HG02885 (cell line): ENCODE measurements around the gene ARTN.

ENCODE experiments used
- ATAC-seq: cut with Tn5 transposase; IDR thresholded peaks from one replicate; pipeline ENCODE4 v1.9.1; 2021; ENCODE audit warnings: mild to moderate bottlenecking; ENCODE audit not compliant: unreplicated experiment, poor library complexity

Gene ARTN

DNA sequence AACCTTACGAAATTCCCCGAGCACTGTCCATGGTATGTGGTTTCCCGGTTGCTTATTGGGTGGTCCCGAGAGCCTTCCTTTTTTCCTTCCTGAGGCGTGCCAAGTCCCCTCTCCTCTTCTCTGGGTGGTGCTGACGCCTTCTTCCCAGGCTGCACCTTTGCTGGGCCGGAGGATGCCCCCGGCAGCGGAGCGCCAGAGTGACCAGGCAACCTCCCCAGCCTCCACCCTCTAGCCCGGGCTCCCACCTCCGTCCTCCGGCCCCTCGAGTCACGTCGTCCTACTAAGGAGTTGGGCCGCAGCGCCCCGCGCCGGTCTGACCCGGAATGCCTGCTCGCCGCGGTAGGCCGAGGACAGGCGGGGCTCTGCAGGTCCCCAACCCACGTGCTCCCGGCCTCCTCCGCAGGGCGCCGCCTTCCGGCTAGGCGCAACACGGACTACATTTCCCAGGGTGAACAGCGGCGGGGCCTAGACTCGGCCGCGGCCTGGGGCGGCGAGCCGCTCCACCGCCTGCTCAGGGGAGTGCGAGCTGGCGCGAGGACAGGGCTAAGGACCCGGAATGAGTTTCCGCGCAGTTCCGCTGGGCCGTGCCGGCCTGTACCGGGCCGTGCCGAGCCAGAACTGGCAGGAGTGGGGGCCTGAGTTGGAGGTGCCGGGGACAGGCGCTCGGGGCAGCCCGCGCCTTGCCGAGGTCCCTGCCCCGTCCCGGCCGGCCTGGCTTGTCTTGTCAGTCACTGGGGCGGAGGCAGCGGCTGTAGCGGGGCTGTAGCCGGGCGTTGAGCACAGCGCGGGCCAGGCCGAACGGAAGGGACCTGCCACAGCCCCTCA lies 12.8 kb downstream of the ARTN start, which contains the start of gene IPO13:
TSS of gene IPO13 (plus strand) at position 715 of the 825 bp plus-strand sequence. CDS start 651 bp downstream, outside the sequence.
- peak; percentile 92 for ATAC-seq

DNA sequence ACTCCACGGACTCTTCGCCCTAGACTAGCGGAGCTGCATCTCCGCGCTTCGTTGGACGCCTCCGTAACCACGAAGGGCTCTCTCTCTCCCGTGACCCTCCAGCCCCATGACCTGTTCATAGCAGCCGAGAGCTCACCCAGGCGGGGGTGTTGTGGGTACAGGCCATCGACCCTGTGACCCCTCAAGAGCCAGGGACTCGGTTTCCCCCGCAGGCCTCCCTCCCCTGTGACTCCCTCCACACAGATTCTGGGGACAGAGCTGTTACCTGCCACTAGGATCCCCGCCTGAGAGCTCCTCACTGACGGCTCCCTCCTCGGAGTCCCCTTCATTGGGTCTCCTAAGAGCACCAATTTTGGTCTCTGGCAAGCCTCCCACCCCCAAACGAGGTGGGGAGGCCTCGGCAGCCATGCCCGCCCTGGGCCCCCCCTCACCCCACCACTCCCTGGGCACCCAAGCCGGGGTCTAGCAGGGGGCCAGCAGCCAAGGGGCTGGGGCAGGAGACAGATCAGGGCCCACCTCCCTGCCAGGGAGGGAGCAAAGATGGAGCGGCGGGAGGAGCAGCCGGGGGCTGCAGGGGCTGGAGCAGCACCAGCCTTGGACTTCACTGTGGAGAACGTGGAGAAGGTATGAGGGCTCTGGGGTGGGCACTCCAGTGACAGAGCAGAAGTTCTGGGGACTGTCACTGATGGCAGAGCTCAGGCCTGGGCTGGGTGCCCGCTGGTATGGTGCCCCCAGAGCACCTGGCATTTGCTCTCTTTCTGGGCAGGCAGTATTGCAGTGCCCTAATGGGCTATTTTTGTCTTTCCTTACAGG lies 13.7 kb downstream of the ARTN start:
- no peak for ATAC-seq

DNA sequence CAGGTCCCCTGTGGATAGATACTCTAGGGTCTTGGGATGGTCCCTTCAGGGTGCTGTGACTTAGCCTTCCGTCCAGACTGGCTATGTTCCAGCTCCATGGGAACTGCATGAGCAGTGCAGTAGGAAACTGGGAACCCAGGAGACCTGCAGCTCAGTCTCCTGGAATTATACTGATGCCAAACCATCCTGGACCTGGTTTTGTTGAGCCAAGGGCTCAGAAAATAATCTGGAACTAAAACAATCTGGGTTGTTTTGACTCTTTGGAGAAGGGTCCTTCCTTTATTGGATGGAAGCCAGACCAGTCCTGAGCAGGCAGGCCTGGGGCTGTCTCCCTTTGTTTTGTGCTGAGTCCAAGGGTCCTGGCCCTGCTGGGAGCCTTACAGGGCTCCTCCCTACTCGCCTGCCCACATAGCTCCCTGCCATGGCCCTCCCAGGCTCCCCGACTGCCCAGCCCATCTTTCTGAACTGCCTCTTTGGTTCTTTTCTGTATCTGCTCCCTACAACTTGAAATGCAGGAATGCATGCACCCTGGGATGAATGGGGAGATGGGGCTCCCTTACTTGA lies 14.4 kb downstream of the ARTN start:
- no peak for ATAC-seq

DNA sequence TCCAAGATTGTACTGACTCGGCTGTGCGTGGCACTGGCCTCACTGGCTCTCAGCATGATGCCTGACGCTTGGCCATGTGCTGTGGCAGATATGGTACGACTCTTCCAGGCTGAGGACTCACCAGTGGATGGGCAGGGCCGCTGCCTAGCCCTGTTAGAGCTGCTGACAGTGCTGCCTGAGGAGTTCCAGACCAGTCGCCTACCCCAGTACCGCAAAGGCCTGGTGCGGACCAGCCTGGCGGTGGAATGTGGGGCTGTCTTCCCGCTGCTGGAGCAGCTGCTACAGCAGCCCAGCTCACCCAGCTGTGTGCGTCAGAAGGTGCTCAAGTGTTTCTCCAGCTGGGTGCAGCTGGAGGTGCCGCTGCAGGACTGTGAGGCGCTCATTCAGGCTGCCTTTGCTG lies 16.1 kb downstream of the ARTN start:
- ATAC-seq, result no peak

GRCh38 chr1:43951021-43951985 lies 17.7 kb downstream of the ARTN start:
- no peak for ATAC-seq

DNA sequence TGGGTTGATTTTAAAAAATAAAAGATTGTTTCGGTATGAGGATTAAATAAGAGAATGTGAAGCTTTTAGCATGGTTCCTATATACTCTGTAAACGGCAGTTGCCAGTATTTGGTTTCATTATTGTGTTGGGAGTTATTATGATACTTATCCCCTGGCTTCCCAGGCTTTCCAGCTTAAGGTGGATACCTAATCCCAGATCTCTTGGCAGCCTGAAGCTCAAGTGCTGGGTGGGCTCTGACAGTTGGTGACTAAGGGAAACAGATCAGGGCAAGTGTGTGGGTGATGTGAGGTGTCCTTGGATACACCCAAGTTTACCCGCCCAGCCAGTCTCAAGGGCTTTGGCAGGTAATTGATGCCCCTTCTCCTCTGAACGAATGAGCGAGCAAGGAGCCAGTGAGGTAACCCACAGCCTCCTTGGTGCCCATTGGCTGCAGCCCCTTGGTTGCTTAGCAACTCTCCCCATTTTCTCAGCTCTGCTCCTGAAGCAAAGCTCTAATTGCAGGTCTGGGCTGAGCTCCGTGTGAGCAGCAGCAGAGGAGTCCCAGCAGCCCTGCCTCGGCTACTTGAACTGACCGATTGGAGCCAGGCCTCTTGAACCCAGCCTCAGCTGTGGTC lies 19.2 kb downstream of the ARTN start:
- ATAC-seq, result no peak

- ATAC-seq, result no peak
Observed at GRCh38 chr1:43953361-43953760, 19.8 kb downstream of the ARTN start.

- ATAC-seq, result no peak
Observed at GRCh38 chr1:43954036-43954435, 20.4 kb downstream of the ARTN start.

GRCh38 chr1:43956234-43956633 lies 22.6 kb downstream of the ARTN start:
- no peak for ATAC-seq

- no peak for ATAC-seq
Observed at GRCh38 chr1:43957407-43958040, 23.9 kb downstream of the ARTN start.

- ATAC-seq, result no peak
Observed at GRCh38 chr1:43958351-43959255, 25.0 kb downstream of the ARTN start.

GRCh38 chr1:43960798-43961197 lies 27.2 kb downstream of the ARTN start:
- no peak for ATAC-seq

DNA sequence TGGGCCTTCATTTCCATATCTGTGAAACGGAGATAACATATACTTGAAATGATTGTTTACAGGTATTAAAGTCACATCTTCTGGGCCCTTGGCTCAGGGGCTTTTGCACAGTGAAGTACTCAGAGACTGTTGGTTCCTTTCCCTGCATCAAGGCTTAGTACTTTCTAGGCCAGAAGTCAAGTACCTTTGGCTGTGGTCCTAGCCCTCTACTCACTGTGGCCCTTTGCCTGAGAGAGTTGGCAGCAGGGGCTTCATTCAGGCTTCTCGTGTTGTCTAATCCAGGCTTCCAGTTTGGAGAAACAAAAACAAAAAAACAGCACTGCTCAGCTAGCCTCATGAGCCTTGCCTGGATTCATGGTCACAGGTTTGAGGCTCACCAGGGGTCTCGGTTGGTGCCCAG lies 28.1 kb downstream of the ARTN start:
- ATAC-seq, result no peak

DNA sequence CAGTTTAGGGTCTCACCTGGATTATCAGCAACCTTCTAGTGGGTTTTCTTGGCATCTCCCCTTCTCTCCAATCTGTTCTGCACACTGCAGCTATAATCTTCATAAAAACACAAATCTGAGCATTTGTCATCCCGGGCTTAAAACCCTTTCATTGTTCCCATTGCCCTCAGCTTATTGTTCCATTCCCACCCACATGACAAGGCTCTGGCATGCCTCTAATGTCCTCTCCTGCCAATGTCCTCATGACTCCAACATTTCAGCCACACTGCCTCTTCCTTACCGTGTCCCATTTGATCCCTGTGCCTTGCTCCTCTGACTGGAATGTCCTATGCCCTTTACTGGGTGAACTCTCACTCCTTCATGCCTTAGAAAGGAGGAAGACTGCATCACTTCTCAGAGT lies 28.7 kb downstream of the ARTN start:
- no peak for ATAC-seq

DNA sequence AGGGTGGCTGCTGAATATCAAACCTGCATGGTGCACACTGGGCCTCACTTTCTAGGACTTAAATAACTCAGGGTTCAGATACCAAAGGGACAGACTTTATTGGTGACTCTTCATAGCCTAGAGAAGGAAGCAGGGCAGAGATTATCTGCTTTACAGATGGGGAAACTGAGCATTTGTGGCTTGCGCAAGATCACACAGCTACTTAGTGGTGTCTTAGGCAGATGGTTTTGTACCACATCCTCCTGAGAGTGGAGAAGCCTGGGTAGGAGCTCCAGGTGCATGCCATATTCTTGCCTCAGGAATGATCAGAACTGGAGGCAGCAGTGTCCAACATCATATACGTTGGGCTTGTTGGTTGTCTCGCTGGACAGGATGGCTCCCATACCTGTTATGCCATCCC lies 29.4 kb downstream of the ARTN start:
- ATAC-seq, result no peak

DNA sequence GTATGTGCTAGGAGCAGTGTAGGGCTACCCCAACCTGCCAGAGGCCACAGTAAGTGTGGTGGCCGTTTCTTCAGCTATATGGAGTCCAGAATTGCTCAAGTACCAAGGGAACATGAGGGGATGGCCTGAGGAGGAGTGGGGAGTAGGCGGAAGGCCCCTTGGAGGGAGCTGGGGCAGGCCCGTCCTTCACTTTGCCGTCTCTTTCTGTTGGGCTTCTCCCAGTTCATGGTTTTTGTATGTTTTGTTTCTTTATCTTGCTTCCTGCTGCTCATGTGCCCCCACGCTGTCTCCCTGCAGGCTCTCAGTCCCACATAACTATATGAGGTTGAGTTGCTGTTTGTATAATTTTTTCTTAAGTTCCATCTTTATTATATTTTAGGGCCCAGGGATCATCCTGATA lies 30.3 kb downstream of the ARTN start:
- no peak for ATAC-seq

DNA sequence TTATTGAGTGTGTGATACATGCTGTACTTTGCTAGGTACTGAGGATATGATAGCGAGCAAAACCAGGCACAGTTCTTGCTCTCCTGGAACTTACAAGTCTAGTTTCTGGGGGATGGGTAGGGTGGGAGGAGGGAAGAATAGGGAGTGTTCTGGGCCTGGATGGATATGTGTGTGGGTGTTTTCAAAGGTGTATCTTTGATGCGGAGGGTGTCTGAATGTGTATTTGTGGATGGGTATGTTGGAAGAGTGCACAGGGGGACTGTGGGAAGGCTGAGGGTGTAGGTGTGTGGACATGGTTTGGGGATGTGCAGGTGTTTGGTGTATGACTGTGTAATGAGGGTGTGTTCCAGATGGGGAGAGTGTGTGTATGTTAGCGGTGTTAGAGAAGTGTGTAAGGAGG lies 31.7 kb downstream of the ARTN start:
- no peak for ATAC-seq

- ATAC-seq, result no peak
Observed at GRCh38 chr1:43968348-43968948, 34.8 kb downstream of the ARTN start.
